Large intestine (tissue), 3 donors: ENCODE results near the gene GALNTL6. TPM values are rescaled to one million over a fixed set of nuclear protein-coding genes. Genes with fewer than 3 reads are reported as not detected.
"Not testable (repeated sequence)": the region's sequence is repeated elsewhere in the genome, so short reads cannot be mapped to it uniquely, and the experiment has no call there.

Experiments used
- DNase-seq, 2 donors: peaks; one replicate each; pipeline versions ENCODE4 v3.0.0 to v3.0.0-alpha.2; 2013
- H3K27ac ChIP-seq: one replicate; pipeline ENCODE4 v1.5.1; 2013; ENCODE audit warnings: low read length
- H3K27me3 ChIP-seq: 2 replicates; pipeline ENCODE4 v1.6.1; 2013; ENCODE audit warnings: low read length; ENCODE audit not compliant: control insufficient read depth, insufficient read depth
- H3K36me3 ChIP-seq: 2 replicates; pipeline ENCODE4 v1.6.1; 2013; ENCODE audit warnings: low read length; ENCODE audit not compliant: control insufficient read depth, insufficient read depth
- H3K4me1 ChIP-seq: one replicate; pipeline ENCODE4 v1.6.1; 2013; ENCODE audit warnings: low read length; ENCODE audit not compliant: control insufficient read depth, insufficient read depth
- H3K4me3 ChIP-seq: one replicate; pipeline ENCODE4 v1.5.1; 2013; ENCODE audit warnings: low read length
- H3K9me3 ChIP-seq: one replicate; pipeline ENCODE4 v1.6.1; 2013; ENCODE audit warnings: mild to moderate bottlenecking, low read depth, low read length, moderate library complexity; ENCODE audit not compliant: control insufficient read depth
- WGBS: methylation state at CpG from one replicate; pipeline ENCODE4 v1.1.5; 2013; ENCODE audit warnings: low lambda C conversion rate; ENCODE audit not compliant: insufficient coverage; 5-methylcytosine and 5-hydroxymethylcytosine counted together
- polyA plus RNA-seq: library from polyadenylated mRNA; unstranded; fragments of 120-200 nt; gene quantifications from one replicate; pipeline ENCODE4 v1.2.1, GENCODE V29; 2013

GALNTL6 gene
- polyA plus RNA-seq, 1 donor, result 0.84 TPM

- not testable (repeated sequence) for H3K36me3 ChIP-seq, H3K27ac ChIP-seq, H3K27me3 ChIP-seq, H3K4me3 ChIP-seq, H3K9me3 ChIP-seq, DNase-seq, H3K4me1 ChIP-seq
- 100% methylated on average over 1 of the region's 3 CpGs for WGBS
Measured at GRCh38 chr4:172887358-172887757, 1074.2 kb downstream of the GALNTL6 start.

- no peaks in the 10 kb centered on the region for H3K9me3 ChIP-seq
- WGBS, result 63% methylated on average over 1 of the region's 2 CpGs
- H3K4me1 ChIP-seq, result no peaks in the 10 kb centered on the region
- no peak for DNase-seq
- no peak overlapping the region for H3K4me3 ChIP-seq
- no peak overlapping the region for H3K27ac ChIP-seq
- no peaks in the 10 kb centered on the region for H3K36me3 ChIP-seq
- no peaks in the 10 kb centered on the region for H3K27me3 ChIP-seq
Measured at GRCh38 chr4:172887959-172888358, 1074.8 kb downstream of the GALNTL6 start.

DNA sequence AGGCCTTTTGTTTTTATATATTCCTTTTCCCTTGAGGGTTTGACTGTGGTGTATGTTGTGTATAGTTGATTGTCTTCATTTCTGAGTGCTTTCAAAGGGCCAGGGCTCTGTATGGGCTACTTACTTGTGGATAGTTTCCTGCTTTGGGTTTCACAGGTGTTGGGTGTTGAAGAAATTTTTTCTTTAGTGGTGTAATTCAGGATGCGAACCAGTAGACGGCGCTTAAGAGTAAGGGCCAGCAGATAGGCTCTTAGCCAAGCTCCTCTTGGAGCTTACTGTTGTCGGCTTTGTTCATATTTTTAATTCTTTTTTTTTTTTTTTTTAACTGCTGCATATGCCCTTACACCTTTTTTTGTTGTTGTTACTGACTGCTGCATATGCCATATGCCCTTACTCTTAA is 1079.1 kb downstream of the GALNTL6 start:
- Histone ChIP-seq H3K27ac (no peak overlapping the region), H3K36me3 (no peaks in the 10 kb centered on the region), H3K4me3 (no peak overlapping the region), H3K4me1 (no peaks in the 10 kb centered on the region), H3K9me3 (peaks cover 8% of the 10 kb centered on the region), H3K27me3 (no peaks in the 10 kb centered on the region)
- 20% methylated on average over 1 of the region's 4 CpGs for WGBS
- no peak for DNase-seq

- no peak for DNase-seq
- no peak overlapping the region for H3K4me3 ChIP-seq
- H3K36me3 ChIP-seq, result no peaks in the 10 kb centered on the region
- no peaks in the 10 kb centered on the region for H3K27me3 ChIP-seq
- peaks cover 8% of the 10 kb centered on the region for H3K9me3 ChIP-seq
- 100% methylated on average over 3 of the region's 3 CpGs for WGBS
- no peak overlapping the region for H3K27ac ChIP-seq
- no peaks in the 10 kb centered on the region for H3K4me1 ChIP-seq
Measured at GRCh38 chr4:172895699-172896098, 1082.5 kb downstream of the GALNTL6 start.

GRCh38 chr4:172897046-172897445 is 1083.8 kb downstream of the GALNTL6 start:
- H3K27me3 ChIP-seq, result no peaks in the 10 kb centered on the region
- no peak for DNase-seq
- no peak overlapping the region for H3K4me3 ChIP-seq
- no CpG with 5 or more reads among the region's 3 CpGs for WGBS
- H3K9me3 ChIP-seq, result peaks cover 8% of the 10 kb centered on the region
- H3K4me1 ChIP-seq, result no peaks in the 10 kb centered on the region
- no peak overlapping the region for H3K27ac ChIP-seq
- no peaks in the 10 kb centered on the region for H3K36me3 ChIP-seq

GRCh38 chr4:172898715-172899114 is 1085.5 kb downstream of the GALNTL6 start:
- H3K27me3 ChIP-seq, result no peaks in the 10 kb centered on the region
- no CpG with 5 or more reads among the region's 2 CpGs for WGBS
- no peak overlapping the region for H3K27ac ChIP-seq
- H3K4me1 ChIP-seq, result no peaks in the 10 kb centered on the region
- peak in 1 of 2 donors; percentile 2 for DNase-seq
- peaks cover 8% of the 10 kb centered on the region for H3K9me3 ChIP-seq
- H3K36me3 ChIP-seq, result no peaks in the 10 kb centered on the region
- no peak overlapping the region for H3K4me3 ChIP-seq

DNA sequence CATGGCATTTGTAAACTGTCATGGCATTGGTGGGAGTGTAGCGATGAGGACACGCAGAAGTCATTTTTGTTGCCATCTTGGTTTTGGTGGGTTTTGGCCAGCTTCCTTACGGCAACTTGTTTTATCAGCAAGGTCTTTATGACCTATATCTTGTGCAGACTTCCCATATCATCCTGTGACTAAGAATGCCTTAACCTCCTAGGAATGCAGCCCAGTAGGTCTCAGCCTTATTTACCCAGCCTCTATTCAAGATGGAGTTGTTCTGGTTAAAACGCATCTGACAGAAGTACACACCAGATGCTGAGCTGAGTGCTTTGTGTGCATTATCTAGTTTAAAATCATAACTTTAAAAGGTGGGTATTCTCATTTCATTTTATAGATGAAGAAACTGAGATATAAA is 1086.7 kb downstream of the GALNTL6 start:
- Histone ChIP-seq H3K27me3 (no peaks in the 10 kb centered on the region), H3K9me3 (peaks cover 8% of the 10 kb centered on the region), H3K36me3 (no peaks in the 10 kb centered on the region), H3K27ac (no peak overlapping the region), H3K4me3 (no peak overlapping the region), H3K4me1 (no peaks in the 10 kb centered on the region)
- 80% methylated on average over 1 of the region's 4 CpGs for WGBS
- no peak for DNase-seq

DNA sequence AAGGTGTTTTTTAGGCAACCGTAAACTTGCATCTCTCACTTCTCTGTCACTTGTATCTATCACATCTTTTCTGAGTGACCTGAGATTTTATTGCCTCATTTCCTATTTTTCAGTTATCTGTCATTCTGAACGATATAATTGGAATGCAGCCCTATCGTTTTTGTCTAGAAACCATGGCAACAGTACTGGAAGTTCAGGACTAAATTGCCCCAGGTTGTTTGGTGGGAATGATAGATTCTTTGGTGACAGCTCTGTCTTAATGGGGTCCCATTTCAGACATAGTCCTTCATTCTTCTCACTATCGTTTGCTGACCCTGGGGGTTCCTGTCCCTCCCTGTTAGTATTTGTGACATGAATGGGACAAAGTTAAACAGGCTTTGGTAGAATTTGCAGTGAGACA is 1087.7 kb downstream of the GALNTL6 start:
- DNase-seq, result no peak

GRCh38 chr4:172912468-172912867 is 1099.3 kb downstream of the GALNTL6 start:
- H3K27ac ChIP-seq, H3K4me1 ChIP-seq, H3K36me3 ChIP-seq, H3K4me3 ChIP-seq, H3K27me3 ChIP-seq, H3K9me3 ChIP-seq, DNase-seq: not testable (repeated sequence)
- no CpG with 5 or more reads among the region's 8 CpGs for WGBS

More for the DNA sequence above, 1087.7 kb downstream of the GALNTL6 start:
- no peak overlapping the region for H3K4me3 ChIP-seq
- WGBS, result 41% methylated on average over 2 of the region's 4 CpGs
- peaks cover 4% of the 10 kb centered on the region for H3K9me3 ChIP-seq
- no peaks in the 10 kb centered on the region for H3K4me1 ChIP-seq
- H3K27me3 ChIP-seq, result no peaks in the 10 kb centered on the region
- H3K36me3 ChIP-seq, result no peaks in the 10 kb centered on the region
- H3K27ac ChIP-seq, result no peak overlapping the region

DNA sequence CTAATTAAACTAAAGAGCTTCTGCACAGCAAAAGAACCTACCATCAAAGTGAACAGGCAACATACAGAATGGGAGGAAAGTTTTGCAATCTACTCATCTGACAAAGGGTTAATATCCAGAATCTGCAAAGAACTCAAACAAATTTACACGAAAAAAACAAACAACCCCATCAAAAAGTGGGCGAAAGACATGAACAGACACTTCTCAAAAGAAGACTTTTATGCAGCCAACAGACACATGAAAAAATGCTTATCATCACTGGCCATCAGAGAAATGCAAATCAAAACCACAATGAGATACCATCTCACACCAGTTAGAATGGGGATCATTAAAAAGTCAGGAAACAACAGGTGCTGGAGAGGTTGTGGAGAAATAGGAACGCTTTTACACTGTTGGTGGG is 1104.2 kb downstream of the GALNTL6 start:
- H3K36me3 ChIP-seq, result not testable (repeated sequence)
- WGBS, result no CpG with 5 or more reads among the region's 3 CpGs

GRCh38 chr4:172919269-172919668 is 1106.1 kb downstream of the GALNTL6 start:
- H3K27me3 ChIP-seq, result no peaks in the 10 kb centered on the region
- H3K9me3 ChIP-seq, result no peaks in the 10 kb centered on the region
- no peak overlapping the region for H3K27ac ChIP-seq
- H3K36me3 ChIP-seq, result no peaks in the 10 kb centered on the region
- no peak for DNase-seq
- no peaks in the 10 kb centered on the region for H3K4me1 ChIP-seq
- WGBS, result no CpG with 5 or more reads among the region's 5 CpGs
- no peak overlapping the region for H3K4me3 ChIP-seq

More for the DNA sequence above, 1104.2 kb downstream of the GALNTL6 start:
- not testable (repeated sequence) for H3K4me1 ChIP-seq, H3K27ac ChIP-seq, H3K4me3 ChIP-seq, H3K27me3 ChIP-seq, H3K9me3 ChIP-seq, DNase-seq
